H1 (cell line): ENCODE measurements around the gene NUPR1. TPM values are rescaled to one million over a fixed set of nuclear protein-coding genes. Genes with fewer than 3 reads are reported as not detected.

Experiments
- RBBP5 ChIP-seq: IDR thresholded peaks from 2 replicates; pipeline ENCODE4 v1.7.1; 2012; ENCODE audit warnings: low read depth, mild to moderate bottlenecking, inconsistent platforms, low read length, moderate library complexity, borderline replicate concordance
- RXRA ChIP-seq: IDR thresholded peaks from 2 replicates; pipeline ENCODE4 v1.6.1; 2011; ENCODE audit warnings: low read depth, mild to moderate bottlenecking, low read length, moderate library complexity; ENCODE audit not compliant: insufficient read depth
- SP2 ChIP-seq: IDR thresholded peaks from 2 replicates; pipeline ENCODE4 v1.6.1; 2012; ENCODE audit warnings: mild to moderate bottlenecking, low read length, inconsistent platforms
- polyA plus RNA-seq, 7 experiments: library from polyadenylated mRNA; depleted of rRNA in 3 of 7; stranded (reverse) in 5 of 7; unstranded in 2 of 7; fragments of >200 nt in 5 of 7; fragments of 200-250 nt in 2 of 7; gene quantifications; 1 replicate in 5 of 7; 2 replicates in 1 of 7; 4 replicates in 1 of 7; pipeline versions ENCODE4 v1.2.1 to v1.2.3, GENCODE V29; 2011 to 2013; ENCODE audit warnings: missing spikeins in 2 of 7, mixed read lengths in 2 of 7
- total RNA-seq: library from RNA; stranded (reverse); fragmentation: NEBNext Ultra II Directional; extraction: Animal tissue kit (Norgen Biotek cat#: 25700); gene quantifications from 2 replicates; pipeline ENCODE4 v1.2.1, GENCODE V29; 2021

Gene NUPR1
- total and polyA plus RNA-seq, 2 of the 8 experiments (the other 6 are each of a cell fraction or from before 2014, with no cell fraction given): 0.17 to 0.20 TPM

- TF ChIP-seq SP2 (no peak), RBBP5 (no peak), RXRA (no peak)
Measured at GRCh38 chr16:28502290-28502689, 36.5 kb downstream of the NUPR1 start (continued).
